GM23248 (cell line): ENCODE data around the gene HERC4.

Experiments
- EZH2 ChIP-seq: fragments of 200-600 bp; sonication (generic); IDR thresholded peaks from 2 replicates; pipeline ENCODE4 v1.6.1; 2018; ENCODE audit warnings: antibody characterized with exemption, mild to moderate bottlenecking; ENCODE audit not compliant: insufficient read depth, poor library complexity, severe bottlenecking
- EZH2phosphoT487 ChIP-seq: fragments of 200-600 bp; sonication (generic); IDR thresholded peaks from 2 replicates; pipeline ENCODE4 v1.6.1; 2018; ENCODE audit warnings: antibody characterized with exemption, moderate library complexity, mild to moderate bottlenecking, low read depth; ENCODE audit not compliant: insufficient read depth

DNA sequence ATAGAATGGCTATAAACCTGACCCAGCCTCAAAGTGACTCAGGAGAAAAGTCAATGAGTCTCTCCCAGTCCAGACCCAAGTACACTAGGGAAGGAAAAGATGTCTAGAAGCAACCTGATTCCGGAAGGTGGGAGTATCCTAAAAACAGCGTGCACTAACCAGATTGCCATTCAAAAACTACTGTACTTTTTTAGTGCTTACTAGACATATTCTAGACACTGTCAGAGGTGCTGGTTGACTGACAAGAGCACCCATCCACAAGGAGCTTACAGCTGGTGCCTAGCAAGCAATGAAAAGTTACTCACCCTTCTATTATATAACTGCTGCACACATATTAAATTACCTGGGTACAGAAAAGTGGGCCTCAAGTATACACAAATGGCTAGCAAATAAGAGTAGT lies 109.6 kb downstream of the HERC4 start:
- TF ChIP-seq EZH2 (no peak), EZH2phosphoT487 (no peak)
